Heart right ventricle (tissue), 16 donors: ENCODE results near the gene PRSS22. TPM values are rescaled to one million over a fixed set of nuclear protein-coding genes. Genes with fewer than 3 reads are reported as not detected.

Experiments
- ATAC-seq, 8 donors: fragments of 200-7000 bp; cut with Tn5 transposase; one replicate each; pipeline ENCODE4 v1.9.1; 2020; ENCODE audit warnings: mild to moderate bottlenecking in 8 of 8, moderate library complexity in 8 of 8, moderate number of reproducible peaks in 1 of 8
- DNase-seq, 2 donors: peaks; one replicate each; pipeline ENCODE4 v3.0.0-alpha.2; 2020
- H3K27ac ChIP-seq, 10 donors: fragments of 200-600 bp; sonication (generic) in 2 of 10; one replicate each; pipeline versions ENCODE4 v1.5.0 to v1.8.0; 2020 to 2022; ENCODE audit warnings: mild to moderate bottlenecking in 3 of 10
- H3K27me3 ChIP-seq, 7 donors: fragments of 200-600 bp; one replicate each; pipeline ENCODE4 v1.8.0; 2021 to 2022; ENCODE audit warnings: mild to moderate bottlenecking in 2 of 7
- H3K36me3 ChIP-seq, 9 donors: fragments of 200-600 bp; sonication (generic) in 1 of 9; one replicate each; pipeline versions ENCODE4 v1.5.0 to v1.8.0; 2020 to 2022; ENCODE audit warnings: mild to moderate bottlenecking in 2 of 9
- H3K4me1 ChIP-seq, 9 donors: fragments of 200-600 bp; sonication (generic) in 1 of 9; one replicate each; pipeline versions ENCODE4 v1.5.0 to v1.8.0; 2020 to 2022; ENCODE audit warnings: mild to moderate bottlenecking in 4 of 9
- H3K4me3 ChIP-seq, 10 donors: fragments of 200-600 bp; sonication (generic) in 2 of 10; one replicate each; pipeline versions ENCODE4 v1.5.0 to v1.8.0; 2020 to 2022; ENCODE audit warnings: mild to moderate bottlenecking in 7 of 10, moderate library complexity in 2 of 10
- H3K9me3 ChIP-seq, 11 donors: fragments of 200-600 bp in 10 of 11; sonication (generic) in 2 of 11; one replicate each; pipeline versions ENCODE4 v1.5.0 to v1.8.0; 2013 to 2022; ENCODE audit warnings: mild to moderate bottlenecking in 2 of 11, control low read depth in 1 of 11, moderate library complexity in 1 of 11
- CTCF ChIP-seq, 9 donors: fragments of 200-600 bp; sonication (generic) in 2 of 9; IDR thresholded peaks; one replicate each; pipeline versions ENCODE4 v1.5.0 to v1.8.0; 2021 to 2022; ENCODE audit warnings: antibody characterized with exemption in 9 of 9, mild to moderate bottlenecking in 5 of 9, moderate library complexity in 1 of 9
- WGBS, 2 donors: extraction: QIAGEN DNeasy Blood & Tissue Kit; methylation state at CpG; one replicate each; pipeline ENCODE4 v1.1.7; 2013; ENCODE audit warnings: inconsistent platforms in 1 of 2; 5-methylcytosine and 5-hydroxymethylcytosine counted together
- intact Hi-C, 10 donors: fragments of 100-400 bp; cut with DNase I; formaldehyde crosslinking; loops; one replicate each; pipeline versions ENCODE4 v1.11.1 to v1.14.2; 2022
- polyA plus RNA-seq, 2 donors: library from polyadenylated mRNA; stranded (reverse); fragments of 200-250 nt; gene quantifications; one replicate each; pipeline ENCODE4 v1.2.3, GENCODE V29; 2013
- total RNA-seq, 10 donors: library from RNA; stranded (reverse); fragmentation: NEBNext Ultra II Directional in 3 of 10; extraction: Animal tissue kit (Norgen Biotek cat#: 25700) in 3 of 10; gene quantifications; one replicate each; pipeline versions ENCODE4 v1.2.1 to v1.2.4, GENCODE V29; 2021 to 2023
- donor health status: Arrhythmogenic right ventricular cardiomyopathy.
- donor health status: ischemic (EF 13 %, LVEDD 7.1; RV severe dilation, severe dysfunction).
- donor health status: healthy with polysubstance abuse.
- donor health status: DM: no; HTN: yes; CAD: no.
- donor health status: DM: no; HTN: no; CAD: no.
- donor health status: ischemic (EF 25% LVEDD 6.9; RV normal size, moderate dysfunction).
- donor health status: ischemic (EF 25% LVEDD 5.7; RV mildly dilated, moderate dysfunction).
- donor health status: healthy.
- donor health status: DM: yes; HTN: yes; CAD: no.
- donor health status: Ischemic cardiomyopathy.
- donor health status: ischemic (EF 35%, LVEDD 5.7; RV mildly dilated, moderate dysfunction).
- donor health status: nonischemic (EF 11% LVEDD 7.7; RV severe dilation, severe dysfunction).
- donor health status: DM: yes; HTN: yes; CAD: no.
- donor health status: PGD.
- donor health status: ischemic (EF 29% LVEDD 5.4; RV normal size, mild dysfunction).
- donor health status: nonischemic (EF 23%, LVEDD 6.1; RV moderate dilation, normal function).

Gene PRSS22
- total and polyA plus RNA-seq, 12 donors: 0.21 TPM; not detected in 11

DNA sequence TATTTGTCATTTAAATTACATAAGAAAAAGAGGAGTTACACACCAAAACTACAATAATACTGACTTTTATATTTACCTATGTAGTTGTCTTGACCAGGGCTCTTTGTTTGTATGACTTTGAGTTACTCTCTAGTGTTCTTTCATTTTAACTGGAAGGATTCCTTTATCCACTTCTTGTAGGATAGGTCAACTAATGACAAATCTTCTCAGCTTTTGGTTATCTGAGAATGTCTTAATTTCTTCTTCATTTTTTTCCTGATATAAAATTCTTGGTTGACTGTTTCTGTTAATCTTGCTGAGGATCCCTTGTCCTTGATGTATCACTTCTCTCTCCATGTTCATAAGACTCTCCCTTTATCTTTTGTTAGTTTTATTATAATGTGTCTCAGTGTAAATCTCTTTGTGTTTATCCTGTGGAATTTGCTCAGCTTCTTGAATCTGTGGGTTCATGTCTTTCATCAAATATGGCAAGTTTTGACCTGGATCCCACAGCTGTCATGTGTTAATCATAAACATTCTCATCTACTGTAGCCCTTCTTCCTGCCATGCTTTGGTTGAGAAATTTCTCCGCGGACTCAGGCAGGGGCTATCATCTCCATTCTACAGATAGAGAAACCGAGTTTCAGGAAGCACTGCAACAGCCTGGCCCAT is 54.3 kb downstream of the PRSS22 start:
- H3K27ac ChIP-seq: no peak overlapping the region
- TF ChIP-seq CTCF (IDR thresholded peaks at IDR 0.05): no peak
- WGBS, 2 donors: 79 to 81% methylated on average over 3 of the region's 3 CpGs
- H3K4me3 ChIP-seq: no peak overlapping the region
- H3K36me3 ChIP-seq: no peaks in the 10 kb centered on the region
- H3K9me3 ChIP-seq: peaks cover 0 to 23% (median 13%) of the 10 kb centered on the region in 11 donors
- ATAC-seq (no peak), DNase-seq (no peak)
- H3K4me1 ChIP-seq: no peaks in the 10 kb centered on the region
- peaks cover 0 to 33% (median 7%) of the 10 kb centered on the region in 7 donors for H3K27me3 ChIP-seq
- intact Hi-C loops: no loop called here

Other genes starting within 250 kb of the PRSS22 start
- 10 to 100 TPM in 6 of 10 donors, 1 to 10 TPM in 4; 8.5 to 22.4 (median 11.7) TPM for gene KCTD5, start 175.6 kb downstream of the PRSS22 start, total RNA-seq
- gene KCTD5, start 175.6 kb downstream of the PRSS22 start, polyA plus RNA-seq: 10 to 100 TPM in 1 of 2 donors, 1 to 10 TPM in 1; 8.7 to 11.7 TPM
- gene PRSS27, start 137.9 kb downstream of the PRSS22 start, total RNA-seq: under 1 TPM in 9 of 10 donors, not detected in 1; 0.11 to 0.75 (median 0.40) TPM
- gene PRSS27, start 137.9 kb downstream of the PRSS22 start, polyA plus RNA-seq: under 1 TPM; 0.46 to 0.66 TPM
- 100 to 1,000 TPM; 228 to 392 (median 261) TPM for gene SRRM2, start 105.5 kb downstream of the PRSS22 start, total RNA-seq
- gene SRRM2, start 105.5 kb downstream of the PRSS22 start, polyA plus RNA-seq: 1,000 to 10,000 TPM in 1 of 2 donors, 100 to 1,000 TPM in 1; 182 to 1,328 TPM
- gene ELOB, start 80.9 kb downstream of the PRSS22 start, total RNA-seq: 100 to 1,000 TPM; 248 to 373 (median 323) TPM
- 1,000 to 10,000 TPM in 1 of 2 donors, 100 to 1,000 TPM in 1; 511 to 1,196 TPM for gene ELOB, start 80.9 kb downstream of the PRSS22 start, polyA plus RNA-seq
- gene PRSS33, start 70.6 kb downstream of the PRSS22 start, total RNA-seq: under 1 TPM in 1 of 10 donors, not detected in 9; 0.60 TPM
- not detected for gene PRSS33, start 70.6 kb downstream of the PRSS22 start, polyA plus RNA-seq
- not detected for gene PRSS41, start 59.7 kb downstream of the PRSS22 start, total RNA-seq
- not detected for gene PRSS41, start 59.7 kb downstream of the PRSS22 start, polyA plus RNA-seq
- under 1 TPM in 1 of 10 donors, not detected in 9; 0.20 TPM for gene PRSS21, start 40.9 kb downstream of the PRSS22 start, total RNA-seq
- gene PRSS21, start 40.9 kb downstream of the PRSS22 start, polyA plus RNA-seq: not detected
- under 1 TPM in 2 of 10 donors, not detected in 8; 0.44 to 0.88 TPM for gene ZG16B, start 27.9 kb downstream of the PRSS22 start, total RNA-seq
- under 1 TPM in 1 of 2 donors, not detected in 1; 0.07 TPM for gene ZG16B, start 27.9 kb downstream of the PRSS22 start, polyA plus RNA-seq
- gene FLYWCH2, start 25.0 kb upstream of the PRSS22 start, total RNA-seq: 10 to 100 TPM; 18.1 to 28.9 (median 21.9) TPM
- 10 to 100 TPM; 36.8 to 65.7 TPM for gene FLYWCH2, start 25.0 kb upstream of the PRSS22 start, polyA plus RNA-seq
- 10 to 100 TPM; 27.1 to 42.3 (median 32.8) TPM for gene FLYWCH1, start 53.8 kb upstream of the PRSS22 start, total RNA-seq
- gene FLYWCH1, start 53.8 kb upstream of the PRSS22 start, polyA plus RNA-seq: 10 to 100 TPM; 22.1 to 41.0 TPM
- gene KREMEN2, start 106.1 kb upstream of the PRSS22 start, total RNA-seq: not detected
- gene KREMEN2, start 106.1 kb upstream of the PRSS22 start, polyA plus RNA-seq: not detected
- 10 to 100 TPM in 1 of 10 donors, 1 to 10 TPM in 9; 3.7 to 13.8 (median 6.5) TPM for gene PAQR4, start 111.2 kb upstream of the PRSS22 start, total RNA-seq
- 10 to 100 TPM in 1 of 2 donors, 1 to 10 TPM in 1; 8.2 to 17.9 TPM for gene PAQR4, start 111.2 kb upstream of the PRSS22 start, polyA plus RNA-seq
- 1 to 10 TPM in 2 of 10 donors, under 1 TPM in 7, not detected in 1; 0.34 to 4.2 (median 0.66) TPM for gene PKMYT1, start 122.3 kb upstream of the PRSS22 start, total RNA-seq
- gene PKMYT1, start 122.3 kb upstream of the PRSS22 start, polyA plus RNA-seq: 1 to 10 TPM; 1.4 to 3.7 TPM
- 1 to 10 TPM in 3 of 10 donors, under 1 TPM in 7; 0.19 to 1.5 (median 0.79) TPM for gene CLDN9, start 154.8 kb upstream of the PRSS22 start, total RNA-seq
- 1 to 10 TPM; 1.0 to 3.2 TPM for gene CLDN9, start 154.8 kb upstream of the PRSS22 start, polyA plus RNA-seq
- gene CLDN6, start 160.0 kb upstream of the PRSS22 start, total RNA-seq: under 1 TPM in 1 of 10 donors, not detected in 9; 0.28 TPM
- under 1 TPM in 1 of 2 donors, not detected in 1; 0.03 TPM for gene CLDN6, start 160.0 kb upstream of the PRSS22 start, polyA plus RNA-seq
- gene TNFRSF12A, start 162.2 kb upstream of the PRSS22 start, total RNA-seq: 100 to 1,000 TPM in 4 of 10 donors, 10 to 100 TPM in 6; 28.0 to 319 (median 92.3) TPM
- 100 to 1,000 TPM; 215 to 740 TPM for gene TNFRSF12A, start 162.2 kb upstream of the PRSS22 start, polyA plus RNA-seq
- 10 to 100 TPM; 41.8 to 62.8 (median 55.8) TPM for gene HCFC1R1, start 165.8 kb upstream of the PRSS22 start, total RNA-seq
- 100 to 1,000 TPM in 1 of 2 donors, 10 to 100 TPM in 1; 71.8 to 370 TPM for gene HCFC1R1, start 165.8 kb upstream of the PRSS22 start, polyA plus RNA-seq
- 10 to 100 TPM in 7 of 10 donors, 1 to 10 TPM in 3; 7.0 to 12.5 (median 10.4) TPM for gene THOC6, start 165.9 kb upstream of the PRSS22 start, total RNA-seq
- gene THOC6, start 165.9 kb upstream of the PRSS22 start, polyA plus RNA-seq: 10 to 100 TPM; 22.5 to 40.3 TPM
- gene BICDL2, start 178.8 kb upstream of the PRSS22 start, total RNA-seq: not detected
- gene BICDL2, start 178.8 kb upstream of the PRSS22 start, polyA plus RNA-seq: under 1 TPM in 1 of 2 donors, not detected in 1; 0.04 TPM
- gene MMP25, start 188.4 kb upstream of the PRSS22 start, total RNA-seq: 1 to 10 TPM in 5 of 10 donors, under 1 TPM in 5; 0.26 to 3.9 (median 1.2) TPM
- under 1 TPM; 0.30 to 0.95 TPM for gene MMP25, start 188.4 kb upstream of the PRSS22 start, polyA plus RNA-seq
- gene IL32, start 207.5 kb upstream of the PRSS22 start, total RNA-seq: 100 to 1,000 TPM in 1 of 10 donors, 10 to 100 TPM in 9; 23.4 to 204 (median 45.4) TPM
- gene IL32, start 207.5 kb upstream of the PRSS22 start, polyA plus RNA-seq: 100 to 1,000 TPM in 1 of 2 donors, 10 to 100 TPM in 1; 80.6 to 116 TPM
- gene ZSCAN10, start 241.1 kb upstream of the PRSS22 start, total RNA-seq: not detected
- under 1 TPM; 0.01 to 0.07 TPM for gene ZSCAN10, start 241.1 kb upstream of the PRSS22 start, polyA plus RNA-seq